GM19035 (cell line): ENCODE results near the gene CYSTM1.

Source experiments
- ATAC-seq: cut with Tn5 transposase; IDR thresholded peaks from one replicate; pipeline ENCODE4 v1.9.1; 2021; ENCODE audit not compliant: unreplicated experiment

CYSTM1 gene

GRCh38 chr5:140287801-140288521 is 113.0 kb downstream of the CYSTM1 start:
- no peak for ATAC-seq

- no peak for ATAC-seq
These were observed 117.4 kb downstream of the CYSTM1 start for GRCh38 chr5:140292212-140293036.
